Astrocyte of the hippocampus (primary cell): Measurements from ENCODE around the gene DZIP1.
A peak's percentile ranks its signal among the peaks of the same experiment; 100 is the strongest.

Source experiments
- DNase-seq: peaks from one replicate; pipeline ENCODE4 v3.0.0; 2011; ENCODE audit warnings: low read depth, low spot score

The DZIP1 gene

GRCh38 chr13:95546919-95547318 lies 97.6 kb downstream of the DZIP1 start:
- no peak for DNase-seq

DNA sequence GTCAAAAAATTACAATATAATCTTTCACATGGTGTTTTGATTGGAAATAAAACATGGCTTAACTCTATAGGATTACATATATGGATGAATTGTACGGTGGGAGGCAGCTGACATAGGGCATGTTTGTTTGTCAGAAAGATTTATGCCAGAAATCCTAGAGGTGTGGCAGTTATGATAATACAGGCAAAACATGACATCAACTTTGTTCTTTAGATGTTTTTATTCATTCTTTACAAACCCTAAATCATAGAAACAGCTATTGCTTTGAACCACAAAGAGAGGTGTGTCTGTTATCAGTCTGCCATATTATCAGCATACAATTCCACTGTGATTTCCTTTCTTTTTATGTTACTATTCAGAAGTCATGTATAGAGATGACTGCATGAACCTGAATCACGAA lies 100.2 kb downstream of the DZIP1 start:
- no peak for DNase-seq

DNA sequence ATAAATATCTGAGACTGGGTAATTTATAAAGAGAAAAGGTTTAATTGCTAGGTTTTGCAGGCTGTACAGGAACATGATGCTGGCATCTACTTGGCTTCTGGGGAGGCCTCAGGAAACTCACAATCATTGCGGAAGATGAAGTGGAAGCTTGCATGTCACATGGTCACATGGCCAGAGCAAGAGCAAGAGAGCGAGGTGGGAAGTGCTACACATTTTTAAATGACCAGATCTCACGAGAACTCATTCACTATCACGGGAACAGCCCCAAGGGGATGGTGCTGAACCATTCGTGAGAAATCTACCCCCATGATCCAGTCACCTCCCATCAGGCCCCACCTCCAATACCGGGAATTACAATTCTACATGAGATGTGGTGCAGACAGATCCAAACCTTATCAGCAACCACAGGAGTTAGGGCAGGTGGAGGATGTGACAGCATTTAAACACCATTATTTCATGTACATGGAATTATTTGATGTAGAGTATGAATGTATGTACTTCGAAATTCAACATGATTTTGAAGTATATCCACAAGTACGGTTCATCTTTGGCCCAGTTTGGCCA lies 102.5 kb downstream of the DZIP1 start:
- no peak for DNase-seq

DNA sequence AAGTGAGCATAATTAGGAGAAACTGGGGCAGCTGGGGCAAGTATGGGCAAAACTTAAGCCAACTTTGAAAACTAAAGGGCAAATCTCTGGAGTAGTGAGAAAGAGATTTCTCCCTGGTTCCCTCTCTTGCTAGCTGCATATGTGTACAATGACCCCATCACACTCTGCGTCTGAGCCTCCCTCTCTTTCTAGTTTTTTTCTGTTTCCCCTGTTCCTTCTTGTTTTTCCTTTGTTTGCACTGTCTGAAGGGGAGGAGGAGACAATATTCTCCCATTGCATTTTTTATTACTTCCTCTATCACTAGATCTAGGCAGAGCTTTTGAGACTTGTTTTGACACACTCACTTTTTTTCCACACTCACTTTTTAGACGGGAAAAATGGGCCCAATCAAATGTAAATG lies 103.2 kb downstream of the DZIP1 start:
- no peak for DNase-seq

GRCh38 chr13:95540888-95541287 lies 103.6 kb downstream of the DZIP1 start:
- peak; percentile 33 for DNase-seq

- DNase-seq: peak; percentile 44
Measured at GRCh38 chr13:95536632-95537241, 107.8 kb downstream of the DZIP1 start.

GRCh38 chr13:95535243-95535642 lies 109.3 kb downstream of the DZIP1 start:
- DNase-seq: peak; percentile 79

DNA sequence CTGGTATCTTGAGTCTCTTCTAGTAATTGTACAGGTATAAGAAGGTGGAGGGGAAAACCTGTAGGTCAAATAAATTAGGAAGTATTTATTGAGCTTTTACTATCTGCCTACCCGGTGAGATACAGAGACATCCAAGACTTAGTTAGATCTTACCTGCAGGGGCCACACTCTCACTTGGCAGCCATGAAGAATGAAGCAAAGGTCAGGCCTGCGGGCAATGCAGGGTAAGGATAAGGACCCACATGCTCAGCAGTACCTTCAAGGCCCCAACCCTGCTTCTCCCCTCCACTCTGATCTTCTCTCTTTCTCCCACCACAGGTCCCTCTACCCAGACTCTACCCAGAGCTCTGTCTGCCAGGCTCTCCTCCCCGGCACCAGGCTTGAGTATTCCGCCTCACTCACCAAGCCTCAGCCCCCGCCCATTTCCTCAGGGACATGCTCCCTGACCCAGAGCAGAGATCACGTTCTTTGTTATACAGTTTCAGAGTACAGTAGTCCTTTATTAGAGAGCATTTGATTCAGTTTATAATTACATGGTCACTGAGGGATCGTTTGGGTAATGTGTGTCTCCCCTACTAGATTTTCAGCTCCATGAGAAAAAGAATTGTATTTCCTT lies 110.9 kb downstream of the DZIP1 start:
- DNase-seq: no peak

DNA sequence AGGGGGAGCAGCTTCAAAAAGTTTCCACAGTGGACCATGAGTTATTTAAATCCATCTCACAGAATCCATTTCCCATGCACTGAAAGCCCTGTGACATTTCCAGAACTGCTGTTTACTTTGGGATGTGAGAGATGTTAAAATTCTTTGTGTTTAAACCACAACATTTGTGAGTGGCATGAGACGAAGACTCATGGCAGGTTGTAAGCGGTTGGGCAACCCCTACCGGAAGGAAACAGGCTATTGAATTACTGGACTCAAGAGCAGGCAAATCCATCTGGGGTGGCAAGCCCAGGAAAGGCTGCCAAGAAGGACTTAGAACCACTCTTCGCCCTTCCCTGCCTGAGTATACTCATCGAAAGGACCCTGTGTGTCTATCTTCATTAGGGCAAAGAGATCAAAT lies 114.3 kb downstream of the DZIP1 start:
- peak; percentile 90 for DNase-seq
